HCT116 (cell line): ENCODE measurements around the gene KCNJ16. TPM values are rescaled to one million over a fixed set of nuclear protein-coding genes. Genes with fewer than 3 reads are reported as not detected.

Source experiments
- ATAC-seq: fragments of 200-7000 bp; cut with Tn5 transposase; 2 replicates; pipeline ENCODE4 v1.9.1; 2020; ENCODE audit warnings: mild to moderate bottlenecking, moderate library complexity
- BruUV-seq: library from RNA; stranded (reverse); fragments of 400-500 nt; replicated peaks from 2 replicates; lab custom pipeline; 2021; lab: Mats Ljungman, UMichigan
- CTCF ChIA-PET: fragments of 300-600 bp; sonication (Branson Sonifier 250); formaldehyde crosslinking; loops from one replicate; lab custom pipeline; 2021; ENCODE audit warnings: antibody characterized with exemption; lab: Charles Lee
- POLR2A ChIA-PET: fragments of 300-600, 350-600 bp; sonication (Branson Sonifier 250); formaldehyde crosslinking; loops from one replicate; lab custom pipeline; 2021; ENCODE audit warnings: antibody characterized with exemption; lab: Charles Lee
- RAD21 ChIA-PET, 2 experiments: fragments of 300-600 bp; sonication (Branson Sonifier 250); formaldehyde crosslinking; loops; one replicate each; lab custom pipeline; 2023; ENCODE audit warnings: low total read pairs in 2 of 2; ENCODE audit not compliant: uncharacterized antibody in 2 of 2, unreplicated experiment in 2 of 2, low non-redundant PET in 1 of 2; lab: Charles Lee
- DNase-seq: peaks from one replicate; pipeline ENCODE4 v3.0.0-alpha.2; 2010; ENCODE audit warnings: low read depth, low spot score
- H2AFZ ChIP-seq: fragments of 200-600 bp; shearing (Covaris generic), sonication (generic); 2 replicates; pipeline ENCODE4 v1.6.1; 2017; ENCODE audit warnings: low read depth, mixed run types, mixed read lengths, antibody characterized with exemption, low read length; ENCODE audit not compliant: poor library complexity, severe bottlenecking
- H3K27ac ChIP-seq: 2 replicates; pipeline ENCODE4 v1.5.1; 2012; ENCODE audit warnings: low read depth, low read length
- H3K27me3 ChIP-seq: fragments of 200-600 bp; sonication (generic); 2 replicates; pipeline ENCODE4 v1.6.1; 2016; ENCODE audit warnings: mixed run types, low read length, mixed read lengths; ENCODE audit not compliant: insufficient read depth
- H3K36me3 ChIP-seq, 2 experiments: fragments of 200-500 bp in 1 of 2; fragments of 200-600 bp in 1 of 2; sonication (Bioruptor generic) in 1 of 2; sonication (generic) in 1 of 2; 2 replicates each; pipeline versions ENCODE4 v1.5.1 to v1.6.1; 2014 to 2016; ENCODE audit warnings: low read length in 2 of 2, inconsistent platforms in 1 of 2, mixed read lengths in 1 of 2, mixed run types in 1 of 2; ENCODE audit not compliant: insufficient read depth in 2 of 2, control insufficient read depth in 1 of 2
- H3K4me1 ChIP-seq, 2 experiments: fragments of 200-600 bp in 1 of 2; sonication (generic) in 1 of 2; 2 replicates each; pipeline versions ENCODE4 v1.5.1 to v1.6.1; 2012 to 2017; ENCODE audit warnings: low read length in 2 of 2, inconsistent platforms in 1 of 2, mild to moderate bottlenecking in 1 of 2, mixed read lengths in 1 of 2, mixed run types in 1 of 2, moderate library complexity in 1 of 2; ENCODE audit not compliant: insufficient read depth in 2 of 2, control insufficient read depth in 1 of 2
- H3K4me2 ChIP-seq: fragments of 200-600 bp; sonication (generic); 2 replicates; pipeline ENCODE4 v1.6.1; 2017; ENCODE audit warnings: mixed run types, low read length, mixed read lengths
- H3K4me3 ChIP-seq, 2 experiments: fragments of 200-600 bp in 1 of 2; sonication (generic) in 1 of 2; replicated peaks in 1 of 2; 2 replicates each; pipeline ENCODE4 v1.5.1; 2011 to 2016; ENCODE audit warnings: low read length in 2 of 2, control low read depth in 1 of 2, low read depth in 1 of 2, mild to moderate bottlenecking in 1 of 2, mixed read lengths in 1 of 2, mixed run types in 1 of 2
- H3K79me2 ChIP-seq: fragments of 200-600 bp; sonication (generic); 2 replicates; pipeline ENCODE4 v1.6.1; 2017; ENCODE audit warnings: mild to moderate bottlenecking, mixed run types, low read length, moderate library complexity, mixed read lengths; ENCODE audit not compliant: insufficient read depth
- H3K9ac ChIP-seq: fragments of 200-600 bp; sonication (generic); 2 replicates; pipeline ENCODE4 v1.6.1; 2016; ENCODE audit warnings: low read length, mixed read lengths
- H3K9me2 ChIP-seq: fragments of 200-600 bp; sonication (generic), shearing (Covaris generic); 2 replicates; pipeline ENCODE4 v1.6.1; 2017; ENCODE audit warnings: mixed run types, mild to moderate bottlenecking, moderate library complexity; ENCODE audit not compliant: insufficient read depth
- H3K9me3 ChIP-seq, 2 experiments: fragments of 200-500 bp in 1 of 2; fragments of 200-600 bp in 1 of 2; sonication (Bioruptor generic) in 1 of 2; sonication (generic) in 1 of 2; 2 replicates each; pipeline ENCODE4 v1.6.1; 2014 to 2017; ENCODE audit warnings: low read length in 2 of 2, mixed read lengths in 2 of 2, inconsistent platforms in 1 of 2, low read depth in 1 of 2, mild to moderate bottlenecking in 1 of 2, mixed run types in 1 of 2, moderate library complexity in 1 of 2; ENCODE audit not compliant: control insufficient read depth in 1 of 2, insufficient read depth in 1 of 2
- H4K20me1 ChIP-seq: fragments of 200-600 bp; sonication (generic), shearing (Covaris generic); 2 replicates; pipeline ENCODE4 v1.6.1; 2017; ENCODE audit warnings: mixed run types, mild to moderate bottlenecking, moderate library complexity; ENCODE audit not compliant: insufficient read depth
- ATF3 ChIP-seq: IDR thresholded peaks from 2 replicates; pipeline ENCODE4 v1.6.1; 2012
- CBX3 ChIP-seq: IDR thresholded peaks from 2 replicates; pipeline ENCODE4 v1.6.1; 2012; ENCODE audit warnings: low read depth
- EGR1 ChIP-seq: IDR thresholded peaks from 2 replicates; pipeline ENCODE4 v1.6.1; 2012; ENCODE audit warnings: low read depth
- ELF1 ChIP-seq: IDR thresholded peaks from 2 replicates; pipeline ENCODE4 v1.6.1; 2012; ENCODE audit warnings: low read depth, borderline replicate concordance
- JUND ChIP-seq: IDR thresholded peaks from 2 replicates; pipeline ENCODE4 v1.6.1; 2012
- POLR2A ChIP-seq: IDR thresholded peaks from 2 replicates; pipeline ENCODE4 v1.7.0; 2011; ENCODE audit warnings: borderline replicate concordance; ENCODE audit not compliant: insufficient read depth, insufficient read length; ENCODE audit errors: extremely low read depth
- RAD21 ChIP-seq: IDR thresholded peaks from 2 replicates; pipeline ENCODE4 v1.6.1; 2012; ENCODE audit warnings: low read depth, mild to moderate bottlenecking
- REST ChIP-seq: IDR thresholded peaks from 2 replicates; pipeline ENCODE4 v1.6.1; 2012; ENCODE audit warnings: low read depth
- SIN3A ChIP-seq: IDR thresholded peaks from 2 replicates; pipeline ENCODE4 v1.6.1; 2012; ENCODE audit warnings: low read depth
- SRF ChIP-seq: IDR thresholded peaks from 2 replicates; pipeline ENCODE4 v1.6.1; 2012; ENCODE audit warnings: low read depth
- YY1 ChIP-seq: IDR thresholded peaks from 2 replicates; pipeline ENCODE4 v1.6.1; 2011; ENCODE audit warnings: low read length, low read depth, moderate library complexity, mild to moderate bottlenecking; ENCODE audit not compliant: insufficient replicate concordance; ENCODE audit errors: extremely low read depth
- intact Hi-C: fragments of 100-400 bp; cut with micrococcal nuclease; formaldehyde crosslinking; loops from 2 replicates; pipeline ENCODE4 v1.10.0; 2022
- total RNA-seq: library from RNA; stranded (reverse); gene quantifications from one replicate; pipeline ENCODE4 v1.2.1, GENCODE V29; 2021; ENCODE audit not compliant: unreplicated experiment

KCNJ16 gene
- total RNA-seq, 1 experiment from 2014 or later = not detected

- TF ChIP-seq ELF1 (no peak), JUND (no peak), SRF (no peak), REST (no peak), YY1 (no peak), CBX3 (no peak), POLR2A (no peak), SIN3A (no peak), ATF3 (no peak), EGR1 (no peak), RAD21 (no peak)
- H3K27ac ChIP-seq = no peak overlapping the region
- ATAC-seq = no peak
- no peak overlapping the region for H3K9ac ChIP-seq
- intact Hi-C loops = no loop called here
- no peaks in the 10 kb centered on the region for H3K9me2 ChIP-seq
- peaks cover 4 to 29% of the 10 kb centered on the region in 2 experiments; a peak in 2 of 4 replicates for H3K9me3 ChIP-seq
- POLR2A ChIA-PET = no interaction called here
- DNase-seq = no peak
- H3K4me2 ChIP-seq = no peak overlapping the region
- H3K79me2 ChIP-seq = no peaks in the 10 kb centered on the region
- H3K4me1 ChIP-seq = no peaks in the 10 kb centered on the region
- CTCF ChIA-PET = no interaction called here
- H3K4me3 ChIP-seq = no peak overlapping the region
- RAD21 ChIA-PET = no interaction called here
- H3K27me3 ChIP-seq = no peaks in the 10 kb centered on the region
- H4K20me1 ChIP-seq = no peaks in the 10 kb centered on the region
- no peak overlapping the region for H2AFZ ChIP-seq
- no peaks in the 10 kb centered on the region for H3K36me3 ChIP-seq
- no TSS peak for BruUV-seq
These were observed 11.5 kb downstream of the KCNJ16 start for GRCh38 chr17:70086516-70086915.
